Ramos (cell line): Measurements from ENCODE around the gene FAM171A1.
"Not testable (repeated sequence)": the region's sequence is repeated elsewhere in the genome, so short reads cannot be mapped to it uniquely, and the experiment has no call there.

ENCODE experiments used
- in situ Hi-C: fragments of 300-500 bp; cut with MboI; formaldehyde crosslinking; loops from one replicate; pipeline ENCODE4 v1.14.3; 2022; ENCODE audit warnings: low sequenced_read_pairs; ENCODE audit not compliant: unreplicated experiment

FAM171A1 gene

GRCh38 chr10:15346440-15347141, 24.5 kb downstream of the FAM171A1 start:
- in situ Hi-C loops: no loop called here

GRCh38 chr10:15345450-15345849, 25.6 kb downstream of the FAM171A1 start:
- in situ Hi-C loops: no loop called here

DNA sequence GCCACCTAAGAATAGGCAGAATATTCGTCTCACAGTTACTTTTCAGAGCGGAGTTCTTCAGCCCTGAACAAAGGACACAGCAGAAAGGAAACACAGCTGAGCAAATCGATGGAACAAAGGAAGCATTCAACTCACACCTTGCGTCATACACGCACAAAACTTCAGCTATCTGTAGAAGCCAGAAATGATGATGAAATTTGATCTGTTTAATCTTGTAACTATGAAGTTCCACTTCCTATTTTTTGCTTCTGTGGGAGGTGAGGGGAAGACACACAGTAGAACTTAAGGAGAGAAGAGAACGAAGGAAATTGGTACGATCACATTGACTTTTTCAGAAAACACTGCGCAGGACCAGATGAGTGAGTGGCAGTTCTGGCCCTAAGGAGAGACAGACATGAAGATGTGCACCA, 26.2 kb downstream of the FAM171A1 start:
- in situ Hi-C loops: no loop called here

GRCh38 chr10:15344256-15344875, 26.7 kb downstream of the FAM171A1 start:
- in situ Hi-C loops: no loop called here

DNA sequence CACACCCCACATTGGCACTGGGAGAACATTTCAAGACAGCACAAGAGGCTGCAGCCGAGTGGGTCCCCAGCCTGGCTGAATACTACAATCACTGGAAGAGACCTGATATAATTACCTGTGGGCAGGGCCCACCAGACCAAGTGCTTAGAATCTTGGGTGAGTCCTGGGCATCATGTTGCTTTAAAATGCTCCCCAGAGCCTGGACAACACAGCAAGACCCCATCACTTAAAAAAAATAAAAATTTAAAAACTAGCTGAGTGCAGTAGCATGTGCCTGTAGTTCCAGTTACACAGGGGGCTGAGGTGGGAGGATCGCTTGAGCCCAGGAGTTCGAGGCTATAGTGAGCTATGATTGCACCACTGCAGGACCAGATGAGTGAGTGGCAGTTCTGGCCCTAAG, 28.1 kb downstream of the FAM171A1 start:
- in situ Hi-C loops: no loop called here

- in situ Hi-C loops: no loop called here
Measured at GRCh38 chr10:15341502-15342128, 29.5 kb downstream of the FAM171A1 start.

DNA sequence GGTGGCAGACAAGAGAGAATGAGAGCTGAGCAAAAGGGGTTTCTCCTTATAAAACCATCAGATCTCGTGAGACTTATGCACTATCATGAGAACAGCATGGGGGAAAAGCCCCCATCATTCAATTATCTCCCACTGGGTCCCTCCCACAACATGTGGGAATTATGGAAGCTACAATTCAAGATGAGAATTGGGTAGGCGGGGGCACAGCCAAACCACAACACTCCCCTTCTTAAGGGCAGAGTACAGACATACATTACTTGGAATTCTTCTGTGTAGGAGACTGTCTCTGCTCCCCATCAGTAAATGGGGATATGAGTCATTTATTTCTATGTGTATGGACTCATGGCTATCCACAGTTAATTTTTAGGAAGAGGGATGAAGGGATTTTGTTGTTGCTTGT, 31.2 kb downstream of the FAM171A1 start:
- in situ Hi-C loops: no loop called here

- in situ Hi-C loops: not testable (repeated sequence)
Measured at GRCh38 chr10:15337441-15337923, 33.6 kb downstream of the FAM171A1 start.

GRCh38 chr10:15336211-15336610, 34.9 kb downstream of the FAM171A1 start:
- in situ Hi-C loops: no loop called here

- in situ Hi-C loops: no loop called here
Measured at GRCh38 chr10:15335508-15335907, 35.6 kb downstream of the FAM171A1 start.

GRCh38 chr10:15334650-15335323, 36.3 kb downstream of the FAM171A1 start:
- in situ Hi-C loops: no loop called here

DNA sequence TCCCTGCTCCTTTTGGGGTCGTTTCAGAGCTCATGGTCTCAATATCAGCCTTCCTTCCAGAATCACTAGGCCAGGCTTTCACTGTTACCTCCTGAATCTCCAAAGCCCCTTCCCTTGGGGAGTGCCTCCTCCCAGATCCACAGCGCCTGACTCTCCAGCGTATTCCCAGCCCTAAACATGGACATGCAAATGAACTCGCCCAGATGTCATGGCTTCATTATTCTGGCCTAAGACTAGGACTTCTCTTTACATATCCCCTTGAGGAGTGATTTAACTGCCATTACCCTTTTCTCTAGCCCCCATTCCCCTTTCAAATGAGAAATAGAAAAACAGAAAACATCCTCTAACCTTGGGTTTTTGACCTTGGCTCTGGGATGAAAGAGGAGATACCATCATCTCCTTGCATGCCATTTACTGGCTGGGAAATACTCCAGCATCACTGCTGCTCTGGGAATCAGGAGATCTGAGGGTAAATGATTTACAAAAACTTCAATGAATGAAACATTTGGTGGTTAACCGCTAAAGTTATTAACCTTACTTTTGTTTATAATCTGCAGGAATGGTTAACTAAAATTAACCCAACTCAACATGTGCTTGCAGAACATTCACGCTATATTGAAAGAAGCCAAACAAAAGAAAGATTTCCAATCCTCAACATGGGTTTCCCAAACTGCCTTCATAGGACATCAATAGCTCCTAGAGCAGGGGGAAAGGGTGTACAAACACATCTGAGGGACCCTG, 37.0 kb downstream of the FAM171A1 start:
- in situ Hi-C loops: no loop called here

DNA sequence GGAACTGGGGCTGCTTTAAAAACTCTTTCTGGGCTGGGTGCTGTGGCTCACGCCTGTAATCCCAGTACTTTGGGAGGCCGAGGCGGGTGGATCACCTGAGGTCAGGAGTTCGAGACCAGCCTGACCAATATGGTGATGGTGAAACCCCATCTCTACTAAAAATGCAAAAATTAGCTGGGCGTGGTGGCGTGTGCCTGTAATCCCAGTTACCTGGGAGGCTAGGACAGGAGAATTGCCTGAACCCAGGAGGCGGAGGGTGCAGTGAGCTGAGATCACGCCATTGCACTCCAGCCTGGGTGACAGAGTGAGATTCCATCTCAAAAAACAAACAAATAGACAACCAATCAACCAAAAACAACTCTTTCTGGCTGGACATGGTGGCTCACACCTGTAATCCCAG, 37.9 kb downstream of the FAM171A1 start:
- in situ Hi-C loops: not testable (repeated sequence)

DNA sequence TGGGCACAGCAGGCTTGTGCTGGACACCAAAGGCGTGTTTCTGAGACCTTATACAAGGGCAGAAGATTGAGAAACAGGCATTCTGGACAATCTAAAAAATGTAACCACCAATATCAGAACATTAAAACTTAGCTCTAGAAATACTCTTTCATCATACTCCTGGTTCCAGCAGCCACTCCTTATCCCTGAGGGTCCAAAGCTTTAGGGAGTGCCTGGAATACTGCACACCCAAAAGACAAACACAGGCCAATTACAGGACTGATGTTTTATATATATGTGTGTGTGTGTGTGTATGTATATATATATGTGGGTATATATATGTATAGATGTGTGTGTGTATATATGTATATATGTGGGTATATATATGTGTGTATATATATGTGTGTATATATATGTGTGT, 39.6 kb downstream of the FAM171A1 start:
- in situ Hi-C loops: no loop called here

GRCh38 chr10:15329437-15329836, 41.7 kb downstream of the FAM171A1 start:
- in situ Hi-C loops: no loop called here

DNA sequence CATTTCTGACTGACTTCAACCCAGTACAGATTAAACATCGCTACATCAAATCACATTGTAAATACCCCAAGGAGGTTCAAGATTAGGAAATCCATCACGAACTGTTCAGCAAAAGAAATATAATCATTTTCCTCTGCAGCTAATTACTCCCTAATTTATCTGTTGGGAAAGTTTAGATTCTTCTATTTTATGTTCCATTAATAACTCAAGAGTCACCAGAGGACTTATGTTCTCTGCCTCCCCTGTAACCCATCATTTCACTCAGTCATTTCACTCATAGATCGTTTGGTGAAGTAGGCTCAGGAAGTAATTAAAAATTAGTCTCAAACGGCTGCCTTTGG, 45.2 kb downstream of the FAM171A1 start:
- in situ Hi-C loops: no loop called here

- in situ Hi-C loops: no loop called here
Measured at GRCh38 chr10:15325243-15325943, 45.7 kb downstream of the FAM171A1 start.

DNA sequence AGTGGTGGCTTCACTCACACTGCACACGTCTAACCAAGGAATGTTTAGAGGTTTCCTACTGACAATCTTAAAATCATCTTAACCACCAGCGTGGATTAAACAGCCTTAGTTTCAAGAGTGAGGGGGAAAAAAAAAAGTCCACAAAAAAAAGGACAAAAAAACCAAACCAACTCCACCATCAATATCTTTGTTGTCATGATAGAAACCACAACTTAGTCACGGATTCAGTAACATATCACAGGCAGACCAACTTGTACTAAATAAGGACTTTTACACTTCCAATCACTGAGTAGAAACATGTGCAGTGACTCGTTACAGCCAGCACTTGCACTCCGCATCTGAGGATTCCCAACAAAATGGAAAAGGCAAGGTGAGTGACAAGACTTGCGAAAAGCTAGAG, 46.5 kb downstream of the FAM171A1 start:
- in situ Hi-C loops: no loop called here

- in situ Hi-C loops: no loop called here
Measured at GRCh38 chr10:15324113-15324512, 47.0 kb downstream of the FAM171A1 start.

DNA sequence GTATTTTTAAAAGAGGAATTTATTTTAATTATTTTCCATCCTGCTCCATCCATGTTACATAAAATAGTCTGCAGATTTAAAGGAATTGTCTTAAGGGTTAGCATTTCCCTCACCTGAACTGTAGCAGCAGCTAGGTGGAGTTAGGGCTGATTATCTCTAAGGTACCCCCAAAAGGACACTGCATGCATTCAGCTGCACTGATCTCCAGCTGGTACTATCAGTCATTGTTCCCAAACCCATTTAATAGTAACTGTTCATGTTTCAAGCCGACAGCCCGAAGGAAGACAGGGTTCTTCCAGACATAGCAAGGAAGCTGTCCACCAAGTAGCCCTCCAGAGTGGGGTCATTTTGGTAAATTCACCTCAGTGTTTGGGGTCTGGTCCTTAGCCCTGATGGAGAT, 48.7 kb downstream of the FAM171A1 start:
- in situ Hi-C loops: no loop called here
